Small intestine (tissue), 7 donors: Measurements from ENCODE around the gene MVB12B. TPM values are rescaled to one million over a fixed set of nuclear protein-coding genes. Genes with fewer than 3 reads are reported as not detected.

Experiments
- DNase-seq, 2 donors: peaks; one replicate each; pipeline versions ENCODE4 v3.0.0 to v3.0.0-alpha.2; 2013
- FAIRE-seq: peaks from 2 replicates; lab custom pipeline; 2012; peaks lifted over from hg19 to GRCh38; lab: Jason Lieb, UNC
- H3K27ac ChIP-seq, 3 donors: one replicate each; pipeline ENCODE4 v1.5.1; 2013; ENCODE audit warnings: low read length in 2 of 3, mild to moderate bottlenecking in 2 of 3, control low read depth in 1 of 3, inconsistent platforms in 1 of 3, low read depth in 1 of 3, moderate library complexity in 1 of 3
- H3K27me3 ChIP-seq, 3 donors: one replicate each; pipeline ENCODE4 v1.6.1; 2013; ENCODE audit warnings: low read length in 3 of 3, inconsistent platforms in 1 of 3; ENCODE audit not compliant: control insufficient read depth in 3 of 3, insufficient read depth in 3 of 3
- H3K36me3 ChIP-seq, 3 donors: one replicate each; pipeline ENCODE4 v1.6.1; 2013; ENCODE audit warnings: low read length in 3 of 3, inconsistent platforms in 1 of 3, low read depth in 1 of 3, mild to moderate bottlenecking in 1 of 3, moderate library complexity in 1 of 3; ENCODE audit not compliant: control insufficient read depth in 3 of 3, insufficient read depth in 2 of 3
- H3K4me1 ChIP-seq, 3 donors: one replicate each; pipeline ENCODE4 v1.6.1; 2013; ENCODE audit warnings: low read length in 2 of 3, inconsistent platforms in 1 of 3, low read depth in 1 of 3, mild to moderate bottlenecking in 1 of 3, moderate library complexity in 1 of 3; ENCODE audit not compliant: control insufficient read depth in 3 of 3, insufficient read depth in 2 of 3
- H3K4me3 ChIP-seq, 3 donors: one replicate each; pipeline ENCODE4 v1.5.1; 2013; ENCODE audit warnings: low read length in 3 of 3, control low read depth in 1 of 3, inconsistent platforms in 1 of 3, low read depth in 1 of 3, mild to moderate bottlenecking in 1 of 3, moderate library complexity in 1 of 3
- H3K9me3 ChIP-seq, 2 donors: one replicate each; pipeline ENCODE4 v1.6.1; 2013; ENCODE audit warnings: low read depth in 1 of 2, low read length in 1 of 2; ENCODE audit not compliant: control insufficient read depth in 2 of 2, insufficient read depth in 1 of 2
- WGBS, 3 donors: extraction: QIAGEN DNeasy Blood & Tissue Kit; methylation state at CpG; one replicate each; pipeline ENCODE4 v1.1.7; 2013; 5-methylcytosine and 5-hydroxymethylcytosine counted together
- polyA plus RNA-seq, 4 donors: library from polyadenylated mRNA; stranded (reverse) in 3 of 4; unstranded in 1 of 4; fragments of 200-250 nt in 3 of 4; fragments of 120-200 nt in 1 of 4; gene quantifications; one replicate each; pipeline versions ENCODE4 v1.2.1 to v1.2.3, GENCODE V29; 2013
- donor health status: healthy with polysubstance abuse.
- donor health status: control.
- donor health status: control.
- donor health status: Bipolar disorder and iron deficiency.
- donor health status: healthy.

Gene MVB12B
- polyA plus RNA-seq, 4 donors = 1.6 to 10.0 (median 4.2) TPM

DNA sequence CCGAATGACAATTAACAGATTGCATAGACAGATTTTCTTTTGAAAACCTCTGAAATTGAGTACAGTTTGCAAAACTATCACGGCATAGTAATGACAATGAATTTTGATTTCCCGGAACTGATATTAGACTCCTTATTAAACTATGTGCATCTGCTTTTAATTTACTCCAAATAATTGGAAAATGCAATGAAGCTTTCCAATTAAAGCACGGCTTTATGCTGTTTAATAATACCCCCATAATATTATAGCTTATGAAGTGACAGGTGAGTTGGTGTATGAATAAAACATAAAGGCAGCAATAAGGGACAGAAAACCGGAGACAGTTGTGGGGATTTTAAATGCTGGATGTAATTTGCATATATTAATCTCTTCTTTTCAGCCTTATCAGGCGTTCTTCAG, 110.6 kb downstream of the MVB12B start:
- no peak for DNase-seq
- WGBS, 3 donors = 92 to 95% (median 92%) methylated on average over 6 of the region's 6 CpGs
- H3K4me1 ChIP-seq = no peaks in the 10 kb centered on the region

GRCh38 chr9:126437701-126438100, 111.1 kb downstream of the MVB12B start:
- 89 to 95% (median 94%) methylated on average over 2 of the region's 2 CpGs for WGBS, 3 donors
- H3K27ac ChIP-seq = no peak overlapping the region
- no peaks in the 10 kb centered on the region for H3K27me3 ChIP-seq
- H3K36me3 ChIP-seq = peaks cover 0 to 30% (median 0%) of the 10 kb centered on the region in 3 donors
- H3K9me3 ChIP-seq = no peaks in the 10 kb centered on the region
- FAIRE-seq = no peak
- H3K4me1 ChIP-seq = no peaks in the 10 kb centered on the region
- DNase-seq = no peak
- no peak overlapping the region for H3K4me3 ChIP-seq

More for the DNA sequence above, 110.6 kb downstream of the MVB12B start:
- Histone ChIP-seq H3K36me3 (peaks cover 0 to 33% (median 0%) of the 10 kb centered on the region in 3 donors), H3K9me3 (no peaks in the 10 kb centered on the region), H3K27ac (no peak overlapping the region), H3K27me3 (no peaks in the 10 kb centered on the region), H3K4me3 (no peak overlapping the region)
- no peak for FAIRE-seq

- no peak for FAIRE-seq
- no peak for DNase-seq
- peaks cover 0 to 21% (median 0%) of the 10 kb centered on the region in 3 donors for H3K36me3 ChIP-seq
- no peaks in the 10 kb centered on the region for H3K9me3 ChIP-seq
- H3K27me3 ChIP-seq = no peaks in the 10 kb centered on the region
- H3K4me3 ChIP-seq = no peak overlapping the region
- 87 to 89% (median 88%) methylated on average over 13 of the region's 13 CpGs for WGBS, 3 donors
- no peaks in the 10 kb centered on the region for H3K4me1 ChIP-seq
- no peak overlapping the region for H3K27ac ChIP-seq
Measured at GRCh38 chr9:126438741-126439401, 112.2 kb downstream of the MVB12B start.

- no peaks in the 10 kb centered on the region for H3K27me3 ChIP-seq
- FAIRE-seq (no peak), DNase-seq (no peak)
- H3K36me3 ChIP-seq = peaks cover 0 to 21% (median 0%) of the 10 kb centered on the region in 3 donors
- no peaks in the 10 kb centered on the region for H3K4me1 ChIP-seq
- no peak overlapping the region for H3K4me3 ChIP-seq
- H3K27ac ChIP-seq = no peak overlapping the region
- WGBS, 3 donors = 79 to 84% (median 79%) methylated on average over 5 of the region's 5 CpGs
- H3K9me3 ChIP-seq = no peaks in the 10 kb centered on the region
Measured at GRCh38 chr9:126439402-126439765, 112.8 kb downstream of the MVB12B start.

DNA sequence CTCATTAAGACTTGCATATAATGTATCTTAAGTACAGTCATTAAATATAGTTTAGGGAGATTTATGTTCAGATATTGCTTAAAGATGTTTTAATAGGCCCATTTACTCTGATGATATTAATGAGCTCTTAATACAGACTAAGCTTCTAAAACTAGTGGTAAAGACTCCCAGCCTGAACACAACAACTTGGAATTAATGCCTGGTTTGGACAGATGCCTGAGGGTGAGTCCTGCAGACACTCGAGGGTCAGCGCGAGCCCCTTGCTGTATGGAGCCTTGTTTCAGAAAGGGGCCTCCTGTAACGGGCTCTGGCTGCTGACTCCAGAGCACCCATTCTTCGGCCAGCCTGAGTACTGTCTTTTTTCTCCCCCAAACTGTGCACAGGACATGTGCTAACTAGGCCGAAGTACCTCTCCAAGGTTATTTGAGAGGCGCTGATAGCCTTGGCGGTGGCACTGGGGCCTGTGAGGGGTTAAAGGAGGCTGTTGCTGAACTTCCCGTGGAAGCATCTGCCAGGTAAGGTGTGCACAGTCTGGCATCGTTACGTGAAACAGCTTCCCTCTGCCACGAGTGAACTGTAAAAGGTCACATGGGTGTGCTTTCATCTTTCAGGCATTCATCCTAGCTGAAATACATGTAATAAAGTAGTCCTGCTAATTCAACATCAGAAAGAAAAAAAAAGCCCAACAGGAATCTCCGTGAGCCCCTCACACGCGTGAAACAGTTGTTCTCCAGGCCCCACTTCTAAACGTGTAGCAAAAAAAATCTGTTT, 113.4 kb downstream of the MVB12B start:
- 83 to 88% (median 83%) methylated on average over 16 of the region's 16 CpGs for WGBS, 3 donors
- H3K36me3 ChIP-seq = peaks cover 0 to 18% (median 0%) of the 10 kb centered on the region in 3 donors
- H3K9me3 ChIP-seq = no peaks in the 10 kb centered on the region
- no peak overlapping the region for H3K4me3 ChIP-seq
- H3K27me3 ChIP-seq = no peaks in the 10 kb centered on the region
- FAIRE-seq = no peak
- no peak for DNase-seq
- no peaks in the 10 kb centered on the region for H3K4me1 ChIP-seq
- H3K27ac ChIP-seq = no peak overlapping the region

DNA sequence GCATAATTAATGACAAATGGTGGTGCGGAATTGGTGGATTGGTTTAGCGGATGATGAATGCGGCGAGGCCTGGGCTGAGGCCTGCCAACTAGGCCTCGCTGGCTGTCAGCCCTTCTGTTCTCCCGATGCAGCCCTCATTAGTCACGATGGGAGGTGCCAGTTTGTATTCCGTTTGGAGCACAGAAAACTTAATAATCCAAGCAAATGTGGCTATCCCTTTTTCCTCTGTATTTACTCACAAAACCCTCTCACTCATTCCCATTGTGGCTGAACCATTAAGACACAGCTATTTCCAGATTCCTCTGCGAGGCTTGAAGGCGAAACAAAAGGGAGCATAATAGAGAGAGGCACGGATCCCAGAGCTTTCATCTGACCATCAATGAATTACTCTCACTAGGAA, 114.3 kb downstream of the MVB12B start:
- Histone ChIP-seq H3K36me3 (peaks cover 0 to 18% (median 0%) of the 10 kb centered on the region in 3 donors), H3K9me3 (no peaks in the 10 kb centered on the region), H3K4me3 (no peak overlapping the region), H3K27ac (no peak overlapping the region), H3K4me1 (no peaks in the 10 kb centered on the region), H3K27me3 (no peaks in the 10 kb centered on the region)
- WGBS, 3 donors = 87 to 94% (median 92%) methylated on average over 11 of the region's 11 CpGs
- FAIRE-seq (no peak), DNase-seq (no peak)

DNA sequence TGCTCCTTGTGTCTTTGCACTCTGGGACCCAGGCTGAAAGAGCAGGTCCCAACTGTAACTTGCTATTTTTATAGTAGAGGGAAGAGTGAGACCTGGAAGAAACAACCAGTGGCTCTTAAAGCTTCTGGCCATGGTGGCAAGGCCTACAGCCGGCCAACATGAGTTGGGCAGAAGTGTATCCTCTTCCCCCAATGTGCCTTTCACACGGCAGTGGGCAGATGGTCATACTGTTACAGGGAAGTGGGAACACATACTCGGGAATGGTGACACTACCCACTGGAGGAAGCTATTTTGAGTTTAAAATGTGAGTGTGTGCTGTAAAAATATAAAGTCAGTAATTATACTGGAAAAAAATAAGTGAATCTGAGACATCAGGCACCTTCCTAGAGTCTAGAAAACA, 116.0 kb downstream of the MVB12B start:
- H3K27me3 ChIP-seq = no peaks in the 10 kb centered on the region
- FAIRE-seq (no peak), DNase-seq (no peak)
- no peak overlapping the region for H3K27ac ChIP-seq
- H3K9me3 ChIP-seq = no peaks in the 10 kb centered on the region
- H3K4me1 ChIP-seq = no peaks in the 10 kb centered on the region
- H3K4me3 ChIP-seq = no peak overlapping the region
- WGBS, 3 donors = 90 to 95% (median 91%) methylated on average over 3 of the region's 3 CpGs
- H3K36me3 ChIP-seq = peaks cover 0 to 18% (median 0%) of the 10 kb centered on the region in 3 donors

DNA sequence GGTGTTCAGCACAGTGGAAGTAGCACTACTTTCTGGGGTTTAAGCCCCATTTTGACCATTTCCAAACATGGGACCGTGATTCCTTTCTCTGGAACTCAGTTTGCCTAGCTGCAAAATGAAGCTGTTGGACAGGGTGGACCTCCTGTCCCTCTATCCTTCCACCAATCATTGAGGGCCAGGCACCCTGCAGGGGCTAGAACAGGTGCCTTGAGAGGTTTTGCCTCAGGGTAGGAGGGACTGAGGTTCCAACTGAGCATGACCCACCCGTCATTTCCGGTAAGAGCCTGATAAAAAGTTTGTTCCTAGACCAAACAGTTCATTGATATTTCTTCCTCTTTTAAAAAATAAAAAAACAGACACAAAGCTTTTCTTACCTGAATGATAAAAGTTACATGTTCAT, 116.5 kb downstream of the MVB12B start:
- Histone ChIP-seq H3K36me3 (peaks cover 0 to 23% (median 0%) of the 10 kb centered on the region in 3 donors), H3K27ac (no peak overlapping the region), H3K27me3 (no peaks in the 10 kb centered on the region), H3K9me3 (no peaks in the 10 kb centered on the region), H3K4me3 (no peak overlapping the region), H3K4me1 (no peaks in the 10 kb centered on the region)
- no peak for DNase-seq
- no peak for FAIRE-seq
- 79 to 87% (median 83%) methylated on average over 3 of the region's 3 CpGs for WGBS, 3 donors
